Ishikawa (cell line): ENCODE measurements around the gene SLC17A9.

Experiments used
- CEBPB ChIP-seq: IDR thresholded peaks from 2 replicates; pipeline ENCODE4 v1.6.1; 2012
- CREB1 ChIP-seq: IDR thresholded peaks from 2 replicates; pipeline ENCODE4 v1.6.1; 2012; ENCODE audit warnings: low read depth
- EGR1 ChIP-seq: IDR thresholded peaks from 2 replicates; pipeline ENCODE4 v1.6.1; 2012
- EP300 ChIP-seq: IDR thresholded peaks from 2 replicates; pipeline ENCODE4 v1.6.1; 2012; ENCODE audit warnings: borderline replicate concordance
- FOXM1 ChIP-seq: IDR thresholded peaks from 2 replicates; pipeline ENCODE4 v1.6.1; 2012; ENCODE audit warnings: low read depth, borderline replicate concordance
- NFIC ChIP-seq: IDR thresholded peaks from 2 replicates; pipeline ENCODE4 v1.6.1; 2012
- RAD21 ChIP-seq: IDR thresholded peaks from 2 replicates; pipeline ENCODE4 v1.6.1; 2012; ENCODE audit warnings: low read depth
- REST ChIP-seq: IDR thresholded peaks from 2 replicates; pipeline ENCODE4 v1.6.1; 2012; ENCODE audit warnings: low read depth, mild to moderate bottlenecking
- TAF1 ChIP-seq: IDR thresholded peaks from 2 replicates; pipeline ENCODE4 v1.6.1; 2012; ENCODE audit warnings: low read depth, mild to moderate bottlenecking
- TCF12 ChIP-seq: IDR thresholded peaks from 2 replicates; pipeline ENCODE4 v1.6.1; 2012; ENCODE audit warnings: low read depth
- TEAD4 ChIP-seq: IDR thresholded peaks from 2 replicates; pipeline ENCODE4 v1.6.1; 2012
- USF1 ChIP-seq: IDR thresholded peaks from 2 replicates; pipeline ENCODE4 v1.6.1; 2012
- YY1 ChIP-seq: IDR thresholded peaks from 2 replicates; pipeline ENCODE4 v1.6.1; 2012; ENCODE audit warnings: low read depth
- ZBTB7A ChIP-seq: IDR thresholded peaks from 2 replicates; pipeline ENCODE4 v1.6.1; 2012; ENCODE audit warnings: low read depth
- TF ChIP-seq, protein P1 (sequence below): IDR thresholded peaks from 2 replicates; pipeline ENCODE4 v1.6.1; 2012

The SLC17A9 gene

GRCh38 chr20:62914436-62914835 is 38.1 kb upstream of the SLC17A9 start:
- TF ChIP-seq FOXM1 (no peak), TEAD4 (no peak), ZBTB7A (no peak), YY1 (no peak), EGR1 (no peak)
- TF ChIP-seq, protein P1, sequence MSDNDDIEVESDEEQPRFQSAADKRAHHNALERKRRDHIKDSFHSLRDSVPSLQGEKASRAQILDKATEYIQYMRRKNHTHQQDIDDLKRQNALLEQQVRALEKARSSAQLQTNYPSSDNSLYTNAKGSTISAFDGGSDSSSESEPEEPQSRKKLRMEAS, result no peak

DNA sequence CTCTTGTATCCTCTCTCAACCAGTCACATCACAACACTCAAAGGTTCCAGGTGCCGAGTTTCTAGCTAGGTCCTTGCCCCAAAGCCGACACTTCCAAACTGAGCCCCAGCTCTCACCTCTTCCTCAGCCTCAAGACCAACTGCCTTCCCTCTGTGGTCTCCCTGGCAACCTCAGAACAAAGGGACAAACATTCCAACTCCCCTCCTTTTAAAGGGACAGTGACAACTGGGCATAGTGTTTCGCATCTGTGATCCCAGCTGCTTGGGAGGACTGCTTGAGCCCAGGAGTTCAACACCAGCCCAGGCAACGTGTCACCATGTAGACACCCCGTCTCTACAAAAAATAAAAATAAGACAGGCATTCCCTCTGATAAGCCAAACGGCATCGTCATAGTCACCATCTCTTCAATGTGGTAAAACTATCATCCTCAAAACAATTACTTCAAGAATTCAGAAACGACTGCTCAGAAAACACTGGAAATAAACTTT is 37.5 kb upstream of the SLC17A9 start:
- TF ChIP-seq TEAD4, result peak; percentile 44; the same call in 1 of the 2 replicates
- no peak for TF ChIP-seq RAD21
- no peak for TF ChIP-seq NFIC
- TF ChIP-seq TCF12, result no peak
- no peak for TF ChIP-seq EP300

DNA sequence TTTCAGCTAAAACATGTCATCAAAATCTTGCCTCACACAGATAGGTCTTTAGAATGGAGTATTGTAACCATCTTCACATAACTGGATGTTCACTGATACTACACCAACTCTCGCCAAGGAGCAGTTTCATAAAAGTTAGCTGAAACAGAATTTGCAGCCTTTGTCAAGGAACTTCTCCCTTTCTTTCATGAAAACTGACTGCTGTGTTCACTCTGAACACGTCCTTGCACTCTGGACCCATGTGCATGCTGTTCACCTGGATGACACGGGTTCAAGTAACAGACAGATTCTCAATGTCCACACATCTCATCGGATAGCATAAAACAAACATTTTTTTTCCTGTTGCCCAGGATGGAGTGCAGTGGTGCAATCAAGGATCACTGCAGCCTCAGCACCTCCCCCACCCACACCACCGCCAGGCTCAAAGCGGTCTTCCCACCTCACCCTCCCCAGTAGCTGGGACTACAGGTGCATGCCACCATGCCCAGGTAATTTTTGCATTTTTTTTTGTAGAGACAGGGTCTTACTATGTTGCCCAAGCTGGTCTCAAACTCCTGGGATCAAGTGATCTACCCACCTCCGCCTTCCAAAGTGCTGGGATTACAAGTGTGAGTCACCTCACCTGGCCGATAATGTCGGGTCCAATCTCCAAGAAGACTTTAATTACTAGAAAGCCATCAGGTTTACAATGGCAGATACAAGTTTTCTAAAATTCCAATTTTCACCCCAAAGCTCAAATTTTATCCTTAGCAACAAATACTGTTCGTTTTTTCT is 35.6 kb upstream of the SLC17A9 start:
- TF ChIP-seq TAF1, result no peak
- TF ChIP-seq CEBPB, result no peak
- no peak for TF ChIP-seq CREB1
- TF ChIP-seq RAD21, result no peak
- TF ChIP-seq USF1, result no peak
- TF ChIP-seq FOXM1, result no peak
- no peak for TF ChIP-seq NFIC
- no peak for TF ChIP-seq TEAD4
- TF ChIP-seq, protein P1, result no peak
- TF ChIP-seq YY1, result no peak
- TF ChIP-seq EGR1, result no peak
- no peak for TF ChIP-seq EP300
- TF ChIP-seq TCF12, result no peak

DNA sequence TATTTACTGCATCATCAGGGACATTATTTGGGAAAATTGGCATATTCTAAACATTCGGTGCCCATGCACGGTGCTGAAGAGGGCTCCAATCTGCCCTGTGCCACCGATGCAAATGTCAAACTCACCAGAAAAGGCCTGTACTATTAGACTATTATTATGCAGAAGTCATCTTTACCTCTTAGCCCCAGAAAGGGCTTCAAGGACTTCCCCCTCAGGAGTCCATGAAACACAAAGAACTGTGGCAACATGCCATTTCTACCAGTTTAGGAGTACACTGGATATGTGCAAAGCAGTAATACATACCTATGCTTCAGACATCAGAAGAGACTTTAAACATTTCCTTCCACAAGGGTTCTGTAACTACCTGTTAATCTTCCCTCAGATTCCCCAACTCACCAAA is 34.8 kb upstream of the SLC17A9 start:
- TF ChIP-seq TAF1 (no peak), NFIC (no peak), CREB1 (no peak), RAD21 (no peak), USF1 (no peak)

DNA sequence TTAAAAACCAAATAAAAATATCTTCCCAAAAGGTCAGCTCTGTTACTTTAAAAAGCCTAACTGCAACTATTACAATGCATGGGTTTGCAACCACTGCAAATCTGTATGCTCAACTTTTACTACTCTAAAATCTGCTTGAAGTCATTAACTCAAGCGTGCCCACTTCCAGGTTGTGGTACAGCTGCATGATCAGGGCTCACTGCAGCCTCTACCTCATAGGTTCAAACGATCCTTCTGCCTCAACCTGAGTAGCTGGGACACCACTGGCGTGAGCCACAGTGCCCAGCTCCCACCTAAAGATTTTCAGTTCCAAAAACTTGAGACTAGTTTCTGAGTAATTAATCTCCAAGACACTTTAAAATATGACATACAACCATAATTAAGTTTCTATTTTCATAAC is 34.4 kb upstream of the SLC17A9 start:
- TF ChIP-seq CREB1 (no peak), USF1 (no peak), TEAD4 (no peak)

DNA sequence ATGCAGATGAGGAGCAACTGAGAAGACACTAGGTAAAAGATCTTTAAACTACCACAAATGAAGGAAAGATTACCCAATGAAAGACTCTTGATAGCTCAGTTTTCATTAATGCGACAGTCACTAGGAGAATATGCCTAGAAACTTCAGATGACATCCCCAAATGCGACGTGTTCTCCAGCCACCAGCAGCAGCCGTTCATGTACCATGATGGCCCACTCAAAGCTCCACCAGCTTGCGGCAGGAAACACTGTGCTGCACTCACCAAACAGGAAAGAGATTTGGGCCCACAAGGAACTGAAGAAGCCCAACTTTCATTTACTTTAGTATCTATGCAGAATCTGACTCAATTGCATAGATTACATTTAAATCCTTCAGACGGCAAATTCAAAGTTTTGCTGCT is 33.7 kb upstream of the SLC17A9 start:
- TF ChIP-seq, protein P1, result no peak

GRCh38 chr20:62920039-62920645 is 32.4 kb upstream of the SLC17A9 start:
- TF ChIP-seq CEBPB (no peak), USF1 (no peak), REST (no peak), YY1 (no peak), TEAD4 (no peak), NFIC (no peak), EGR1 (no peak), RAD21 (no peak), TCF12 (no peak)
